GM12872 (cell line): Measurements from ENCODE around the gene CUBN.

ENCODE experiments used
- TF ChIP-seq, protein P1 (sequence below): IDR thresholded peaks from 3 replicates; pipeline ENCODE4 v1.5.1; 2011; ENCODE audit warnings: low read depth, mild to moderate bottlenecking, low read length, moderate library complexity; ENCODE audit not compliant: insufficient read depth

The CUBN gene

GRCh38 chr10:17109046-17109445 lies 20.6 kb downstream of the CUBN start:
- TF ChIP-seq, protein P1, sequence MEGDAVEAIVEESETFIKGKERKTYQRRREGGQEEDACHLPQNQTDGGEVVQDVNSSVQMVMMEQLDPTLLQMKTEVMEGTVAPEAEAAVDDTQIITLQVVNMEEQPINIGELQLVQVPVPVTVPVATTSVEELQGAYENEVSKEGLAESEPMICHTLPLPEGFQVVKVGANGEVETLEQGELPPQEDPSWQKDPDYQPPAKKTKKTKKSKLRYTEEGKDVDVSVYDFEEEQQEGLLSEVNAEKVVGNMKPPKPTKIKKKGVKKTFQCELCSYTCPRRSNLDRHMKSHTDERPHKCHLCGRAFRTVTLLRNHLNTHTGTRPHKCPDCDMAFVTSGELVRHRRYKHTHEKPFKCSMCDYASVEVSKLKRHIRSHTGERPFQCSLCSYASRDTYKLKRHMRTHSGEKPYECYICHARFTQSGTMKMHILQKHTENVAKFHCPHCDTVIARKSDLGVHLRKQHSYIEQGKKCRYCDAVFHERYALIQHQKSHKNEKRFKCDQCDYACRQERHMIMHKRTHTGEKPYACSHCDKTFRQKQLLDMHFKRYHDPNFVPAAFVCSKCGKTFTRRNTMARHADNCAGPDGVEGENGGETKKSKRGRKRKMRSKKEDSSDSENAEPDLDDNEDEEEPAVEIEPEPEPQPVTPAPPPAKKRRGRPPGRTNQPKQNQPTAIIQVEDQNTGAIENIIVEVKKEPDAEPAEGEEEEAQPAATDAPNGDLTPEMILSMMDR, result no peak

GRCh38 chr10:17106991-17107390 lies 22.6 kb downstream of the CUBN start:
- TF ChIP-seq, protein P1, result no peak

- TF ChIP-seq, protein P1, result no peak
Measured at GRCh38 chr10:17101910-17102266, 27.7 kb downstream of the CUBN start.

DNA sequence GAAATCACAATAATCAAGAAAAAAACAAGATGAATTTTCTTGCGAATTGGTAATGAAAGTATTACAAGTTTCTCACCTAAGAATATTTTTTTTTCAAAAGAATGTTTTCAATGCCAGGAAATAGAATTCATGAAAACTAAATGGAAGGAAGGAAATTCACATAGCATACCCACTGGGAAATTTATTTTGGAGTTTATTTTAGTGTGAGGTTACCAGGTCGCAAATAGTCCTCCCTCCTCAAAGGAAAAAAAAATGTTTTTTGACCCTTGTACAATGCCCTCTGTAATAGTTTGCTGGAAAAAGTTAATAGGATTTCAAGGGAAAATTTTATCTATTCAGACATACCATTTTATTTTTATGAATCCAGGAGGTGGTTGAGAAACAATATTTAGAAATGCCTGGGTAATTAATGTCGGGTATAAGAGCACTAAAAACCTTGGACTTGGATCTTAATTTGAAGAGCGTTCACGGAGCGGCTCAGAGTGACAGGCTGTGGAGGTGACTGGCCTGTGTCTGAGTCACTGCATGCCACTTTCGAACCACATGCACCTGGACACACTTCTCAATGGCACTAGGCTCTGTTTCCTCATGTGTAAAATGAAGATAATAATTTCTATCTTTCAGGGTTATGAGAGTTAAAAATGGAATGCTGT lies 28.2 kb downstream of the CUBN start:
- TF ChIP-seq, protein P1, result no peak

GRCh38 chr10:17100586-17100985 lies 29.0 kb downstream of the CUBN start:
- TF ChIP-seq, protein P1, result no peak

GRCh38 chr10:17098012-17098411 lies 31.6 kb downstream of the CUBN start:
- TF ChIP-seq, protein P1, result no peak

DNA sequence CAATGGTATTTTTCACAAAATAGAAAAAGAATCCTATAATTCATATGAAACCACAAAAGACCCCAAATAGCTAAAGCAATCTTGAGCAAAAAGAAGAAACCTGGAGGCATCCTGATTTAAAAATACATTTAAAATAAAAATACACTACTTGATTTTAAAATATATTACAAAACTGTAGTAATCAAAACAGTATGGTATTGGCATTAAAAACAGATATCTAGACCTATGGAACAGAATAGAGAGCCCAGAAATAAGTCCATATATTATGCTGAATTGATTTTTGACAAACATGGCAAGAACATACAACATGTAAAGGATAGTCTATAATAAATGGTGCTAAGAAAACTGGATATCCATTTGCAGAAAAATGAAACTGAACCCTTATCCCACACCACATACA lies 34.8 kb downstream of the CUBN start:
- TF ChIP-seq, protein P1, result no peak
